Activated CD4-positive, alpha-beta T cell treated with anti-CD3 and anti-CD28 coated beads, Interleukin-2, Interleukin-4, amounts not matched to agents 100 ng/mL and 50 ng/mL, durations not matched to agents 16 hours and 8 hours (primary cell): ENCODE measurements around the gene FOXP1.
"Not testable (repeated sequence)": the region's sequence is repeated elsewhere in the genome, so short reads cannot be mapped to it uniquely, and the experiment has no call there.

Experiments used
- DNase-seq: peaks from one replicate; pipeline ENCODE4 v3.0.0-alpha.2; 2020; ENCODE audit warnings: low spot score

The FOXP1 gene

DNA sequence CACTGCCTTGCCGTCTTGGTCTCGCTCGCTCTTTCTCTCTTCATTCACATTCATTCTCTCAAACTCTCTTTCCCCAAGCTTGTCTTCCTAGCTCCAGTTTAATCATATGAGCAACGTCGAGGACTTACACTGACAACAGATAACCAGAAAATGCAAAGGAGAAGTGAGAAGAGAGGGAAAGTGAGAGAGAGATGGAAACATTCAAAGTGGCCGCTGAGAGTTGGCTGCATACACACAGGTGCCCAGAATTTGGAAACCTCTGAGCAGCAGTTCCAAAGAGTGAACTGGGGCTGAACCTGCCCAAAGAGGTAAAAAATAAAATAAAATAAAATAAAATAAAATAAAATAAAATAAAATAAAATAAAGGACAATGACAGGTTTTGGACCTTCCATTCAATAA is 583.0 kb downstream of the FOXP1 start:
- DNase-seq = no peak

GRCh38 chr3:70999730-71000129 is 583.8 kb downstream of the FOXP1 start:
- DNase-seq = no peak

- no peak for DNase-seq
These were observed 587.4 kb downstream of the FOXP1 start for GRCh38 chr3:70996082-70996481.

DNA sequence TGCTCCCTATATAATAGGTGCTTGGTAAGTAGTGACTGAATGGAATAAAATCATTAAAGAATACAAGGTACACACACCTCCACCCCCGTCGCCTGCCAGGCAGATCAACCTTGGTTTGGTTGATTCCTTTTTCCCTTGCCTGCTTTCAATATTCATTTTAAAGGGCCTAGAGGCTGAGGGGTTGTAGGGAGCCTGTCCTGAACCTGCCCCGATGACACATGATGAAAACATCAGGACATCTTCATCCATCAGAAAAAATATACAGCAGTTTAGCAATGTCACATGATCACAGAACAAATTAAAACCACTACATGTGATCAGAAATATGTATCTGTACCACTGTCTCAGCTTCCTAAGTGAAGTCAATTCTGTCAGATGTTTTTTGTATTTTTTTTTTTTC is 588.9 kb downstream of the FOXP1 start:
- no peak for DNase-seq

GRCh38 chr3:70992562-70993204 is 590.8 kb downstream of the FOXP1 start:
- no peak for DNase-seq

- no peak for DNase-seq
These were observed 591.4 kb downstream of the FOXP1 start for GRCh38 chr3:70992131-70992530.

- no peak for DNase-seq
These were observed 592.8 kb downstream of the FOXP1 start for GRCh38 chr3:70990723-70991122.

DNA sequence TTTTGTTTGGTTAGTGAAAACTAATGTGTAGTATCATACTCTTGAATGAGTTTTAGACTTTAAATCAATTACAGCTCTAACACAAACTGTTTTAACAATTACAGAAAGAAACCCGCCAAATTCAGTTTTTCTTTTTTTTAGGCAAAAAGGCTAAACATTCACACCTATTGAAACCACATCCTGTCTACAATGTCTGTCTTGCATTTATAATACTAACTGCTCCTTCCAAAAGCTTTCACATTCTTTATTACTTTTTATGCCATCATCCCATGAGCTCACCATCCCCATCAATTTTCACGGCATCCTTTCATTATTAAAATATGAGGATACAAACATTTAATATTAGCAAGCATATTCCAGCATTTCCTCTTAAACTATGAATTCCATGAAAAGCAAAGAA is 593.3 kb downstream of the FOXP1 start:
- DNase-seq = no peak

- DNase-seq = no peak
These were observed 594.4 kb downstream of the FOXP1 start for GRCh38 chr3:70989174-70989573.

GRCh38 chr3:70988111-70988510 is 595.4 kb downstream of the FOXP1 start:
- no peak for DNase-seq

DNA sequence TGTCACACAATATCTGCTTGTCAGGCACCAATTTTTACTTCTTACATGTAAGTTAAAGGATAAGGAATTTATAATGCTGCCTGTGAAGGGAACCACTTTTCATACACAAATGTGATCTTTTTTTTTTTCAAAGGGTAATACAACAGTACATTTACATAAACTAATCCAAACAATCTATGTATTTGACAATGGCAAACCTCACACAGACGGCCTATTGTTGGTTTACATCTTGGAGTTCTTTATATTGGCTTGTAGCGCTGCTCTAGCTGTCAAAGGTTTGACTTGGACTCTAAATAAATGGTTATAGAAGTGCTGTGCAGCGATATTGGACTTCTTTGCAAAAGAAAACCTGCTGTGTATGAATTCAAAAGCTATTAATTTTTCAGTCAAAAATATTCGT is 598.0 kb downstream of the FOXP1 start:
- no peak for DNase-seq

DNA sequence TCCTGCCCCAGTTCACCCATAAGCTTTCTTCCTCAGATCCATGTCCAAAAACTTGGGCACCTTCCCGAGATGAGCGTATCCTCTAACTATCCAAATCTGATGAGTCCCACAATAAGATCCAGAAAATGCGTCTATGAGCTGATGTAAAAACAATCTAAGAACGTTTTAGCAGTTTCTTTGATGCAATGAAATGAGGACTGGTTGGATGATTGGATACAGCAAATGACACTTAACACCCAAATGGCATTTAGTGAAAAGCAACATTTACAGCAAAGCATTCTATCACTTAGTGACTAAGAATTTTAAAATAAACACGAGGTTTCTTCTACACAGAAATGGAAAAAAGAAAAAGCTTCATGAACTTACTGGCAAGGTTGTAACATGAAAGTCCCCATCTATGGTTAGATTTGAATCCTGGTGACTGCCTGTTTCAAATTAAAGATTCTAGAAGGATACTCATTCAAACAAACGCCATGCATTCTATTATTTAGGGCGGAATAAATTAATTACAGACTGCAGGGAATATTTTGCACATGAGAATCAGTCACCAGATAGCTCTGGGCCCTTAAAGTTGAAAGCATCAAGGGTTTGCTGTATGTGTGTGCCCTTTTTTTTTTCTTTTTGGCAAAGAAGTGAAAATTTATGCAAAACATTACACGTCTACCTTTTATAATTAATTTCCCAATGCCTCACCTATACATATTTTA is 598.6 kb downstream of the FOXP1 start:
- DNase-seq = no peak

- DNase-seq = peak; percentile 31
These were observed 600.8 kb downstream of the FOXP1 start for GRCh38 chr3:70982700-70983140.

DNA sequence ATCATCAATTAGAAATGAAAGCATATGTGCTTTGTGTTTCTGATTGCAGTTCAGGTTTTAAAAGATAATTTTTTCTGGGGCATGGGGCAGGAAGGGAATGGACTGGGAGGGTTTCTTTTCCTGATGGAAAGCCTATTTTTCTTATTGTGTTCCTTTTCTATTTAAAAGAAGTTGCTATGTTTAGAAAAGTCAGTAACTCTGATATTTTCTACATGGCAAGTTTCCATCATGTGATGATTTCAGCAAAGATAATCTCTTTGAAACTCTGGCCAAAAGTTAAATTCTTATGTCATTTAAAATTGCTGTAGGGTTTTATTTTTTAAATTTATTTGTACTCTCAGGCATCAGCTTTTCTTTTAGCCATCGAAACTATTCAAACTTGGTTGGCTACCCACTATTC is 601.2 kb downstream of the FOXP1 start:
- DNase-seq = no peak

- no peak for DNase-seq
These were observed 602.2 kb downstream of the FOXP1 start for GRCh38 chr3:70981231-70981880.

- peak; percentile 22 for DNase-seq
These were observed 602.8 kb downstream of the FOXP1 start for GRCh38 chr3:70980646-70981170.

DNA sequence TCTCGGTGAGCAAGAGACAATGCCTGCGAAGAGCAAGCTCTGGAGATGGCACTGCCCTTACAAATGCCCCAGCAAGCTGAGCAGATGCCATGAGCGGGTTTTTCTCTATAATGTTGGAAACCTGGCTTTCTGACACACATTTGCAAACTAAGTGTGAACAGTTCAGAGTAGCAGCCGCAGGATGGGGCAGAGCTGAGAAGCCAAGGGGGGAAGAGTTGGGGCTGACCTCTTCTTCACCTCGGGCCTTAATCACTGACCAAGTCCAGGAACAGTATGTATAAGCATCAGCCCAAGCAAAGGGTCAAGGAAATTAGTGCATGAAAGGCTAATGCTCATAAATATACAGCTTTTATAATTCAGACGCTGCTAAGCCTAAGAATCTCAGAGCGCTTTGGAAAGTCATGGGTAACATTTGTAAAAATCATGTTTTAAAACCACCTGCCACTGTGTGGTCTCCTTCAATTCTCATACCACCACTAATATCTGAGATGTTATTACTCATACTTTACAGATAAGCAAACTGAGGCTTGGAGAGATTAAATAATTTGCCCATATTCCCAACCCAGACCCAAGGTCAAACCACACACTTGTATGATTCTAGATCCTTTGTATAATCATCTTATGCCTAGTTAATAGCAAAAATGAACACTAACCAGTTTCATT is 603.4 kb downstream of the FOXP1 start:
- DNase-seq = no peak

DNA sequence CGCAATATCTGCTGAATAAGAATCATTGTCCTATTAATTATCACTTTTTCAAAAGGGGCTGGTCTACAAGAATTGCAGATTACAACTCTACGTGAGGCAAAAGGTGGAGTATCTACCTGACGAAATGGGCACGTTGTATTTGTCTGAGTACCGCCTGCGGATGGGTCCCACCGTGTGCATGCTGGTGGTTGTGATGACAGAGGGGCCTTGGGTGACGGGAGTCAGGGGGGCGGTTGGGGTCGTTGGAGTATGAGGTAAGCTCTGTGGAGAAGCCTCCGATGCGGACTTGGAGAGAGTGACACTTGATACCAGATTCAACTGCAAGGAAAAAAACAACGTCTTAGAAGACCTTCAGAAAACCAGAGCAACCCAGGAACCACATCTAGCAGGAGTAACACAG is 605.8 kb downstream of the FOXP1 start:
- no peak for DNase-seq

DNA sequence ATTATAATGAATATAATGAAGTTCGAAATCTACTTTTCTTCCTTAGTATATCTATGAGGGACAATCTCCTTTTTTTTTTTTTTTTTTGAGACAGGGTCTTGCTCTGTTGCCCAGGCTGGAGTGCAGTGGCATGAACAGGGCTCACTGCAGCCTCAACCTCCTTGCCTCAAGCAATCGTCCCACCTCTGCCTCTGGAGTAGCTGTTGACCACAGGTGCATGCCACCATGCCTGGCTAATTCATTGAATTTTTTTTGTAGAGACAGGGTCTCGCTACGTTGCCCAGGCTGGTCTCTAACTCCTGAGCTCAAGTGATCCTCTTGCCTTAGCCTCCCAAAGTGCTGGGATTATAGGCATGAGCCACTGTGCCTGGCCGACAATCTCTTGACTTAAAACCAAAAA is 607.5 kb downstream of the FOXP1 start:
- not testable (repeated sequence) for DNase-seq

DNA sequence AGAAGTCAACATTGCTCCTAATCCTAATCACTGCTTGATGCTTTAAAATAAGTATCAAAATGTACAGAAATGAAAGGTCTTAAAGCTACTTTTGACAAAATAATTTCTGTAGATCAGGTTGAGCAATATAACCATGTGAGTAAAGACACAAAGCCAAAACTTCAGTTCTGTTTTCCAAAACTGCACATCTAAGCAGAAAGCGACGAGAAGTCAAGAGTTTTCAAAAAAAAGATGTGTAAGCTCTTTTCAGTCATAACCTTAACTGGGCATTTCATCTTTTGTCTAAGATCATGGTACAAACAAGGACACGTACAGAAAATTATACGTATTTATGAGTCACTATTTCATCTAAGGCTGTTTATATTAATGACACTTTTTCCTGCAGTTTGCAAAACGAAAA is 608.8 kb downstream of the FOXP1 start:
- DNase-seq = no peak

DNA sequence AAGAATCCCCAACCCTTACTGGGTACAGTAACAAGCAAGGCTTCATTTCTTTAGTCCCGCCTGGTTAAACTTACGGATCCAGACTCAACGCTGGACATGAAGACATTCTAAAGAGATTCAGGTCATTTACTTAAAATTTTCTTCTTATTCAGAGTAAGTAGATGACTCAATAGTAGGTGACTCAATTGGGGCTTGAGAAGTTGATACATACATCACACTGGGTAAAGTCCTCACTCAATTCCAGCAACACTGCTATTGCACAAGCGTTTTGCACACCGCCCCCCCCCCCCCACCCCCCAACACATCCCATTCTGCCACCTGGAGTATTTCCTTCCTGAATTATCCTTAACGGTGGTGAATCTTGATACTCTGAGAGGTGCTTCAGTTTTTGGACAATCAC is 610.0 kb downstream of the FOXP1 start:
- peak; percentile 19 for DNase-seq

DNA sequence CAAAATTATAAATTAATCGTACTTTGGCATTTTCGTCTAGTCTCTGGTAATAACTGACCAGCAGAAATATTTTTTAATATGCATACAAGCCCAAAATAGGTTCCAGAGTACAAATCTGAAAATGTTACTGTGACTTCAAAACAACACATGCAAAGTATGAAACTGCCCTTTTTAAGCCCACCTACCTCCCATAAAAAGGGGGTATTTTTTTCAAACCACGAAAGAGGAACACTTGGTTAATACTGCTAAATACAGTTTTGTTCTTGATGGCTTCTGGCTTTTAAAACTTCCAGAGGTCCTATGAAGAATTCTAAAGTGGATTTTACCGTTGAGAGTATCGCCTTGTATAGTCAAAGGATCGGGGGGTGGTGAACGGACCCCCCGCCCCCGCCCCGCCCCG is 610.7 kb downstream of the FOXP1 start:
- DNase-seq = no peak

- no peak for DNase-seq
These were observed 612.6 kb downstream of the FOXP1 start for GRCh38 chr3:70970952-70971351.
